Measurements from ENCODE around the gene ACAA1. TPM values are rescaled to one million over a fixed set of nuclear protein-coding genes. Genes with fewer than 3 reads are reported as not detected.

ACAA1 gene
- total and polyA plus RNA-seq, 10 of the 15 experiments (the other 5 are each of a cell fraction or from before 2014, with no cell fraction given) = 5.7 to 85.4 (median 60.6) TPM

DNA sequence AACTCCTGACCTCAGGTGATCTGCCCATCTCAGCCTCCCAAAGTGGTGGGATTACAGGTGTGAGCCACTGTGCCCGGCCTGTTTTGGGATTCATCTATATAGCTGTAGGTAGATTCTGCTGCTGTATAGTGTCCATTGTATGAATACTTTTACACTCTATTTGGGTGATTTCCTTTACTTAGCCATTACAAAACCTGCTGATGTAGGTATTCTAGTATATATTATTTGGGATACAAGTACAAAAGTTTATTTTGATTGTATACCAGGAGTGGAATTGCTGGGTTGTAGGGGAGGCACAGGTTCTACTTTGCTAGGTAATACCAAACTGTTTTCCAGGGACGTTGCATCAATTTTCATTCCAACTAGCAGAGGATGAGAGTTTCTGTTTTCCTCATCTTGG, 18.9 kb upstream of the ACAA1 start:
- no TSS peak for BruUV-seq (replicated peaks)
- in situ Hi-C loops (cut with MboI) = no loop called here
- POLR2A ChIA-PET = interaction anchor here (3.0 to 7.2 kb wide), 3 partner anchors 9 to 19 kb away, joined by 17 to 100 read pairs (median 48); partner anchors contain the start of genes ACAA1, MYD88 and OXSR1
- TF ChIP-seq SMARCA5 (IDR thresholded peaks at IDR 0.05) (no peak), NR2C2 (IDR thresholded peaks at IDR 0.05; ENCODE audit: borderline replicate concordance, control insufficient read depth, insufficient read length, low read depth) (no peak), SPI1 (IDR thresholded peaks at IDR 0.05; ENCODE audit: borderline replicate concordance, insufficient read depth, low read depth, low read length) (no peak), BACH1 (IDR thresholded peaks at IDR 0.05; ENCODE audit: borderline replicate concordance) (no peak), BRCA1 (IDR thresholded peaks at IDR 0.05; ENCODE audit: low read depth, low read length) (no peak), NRF1 (conservative IDR thresholded peaks at IDR 0.05; ENCODE audit: low read depth, low read length) (no peak), SRF (IDR thresholded peaks at IDR 0.05; ENCODE audit: low read depth in 2 of 2, low read length in 2 of 2) (no peak), STAT1 (conservative IDR thresholded peaks at IDR 0.05) (no peak)
- TF ChIP-seq, protein P1, sequence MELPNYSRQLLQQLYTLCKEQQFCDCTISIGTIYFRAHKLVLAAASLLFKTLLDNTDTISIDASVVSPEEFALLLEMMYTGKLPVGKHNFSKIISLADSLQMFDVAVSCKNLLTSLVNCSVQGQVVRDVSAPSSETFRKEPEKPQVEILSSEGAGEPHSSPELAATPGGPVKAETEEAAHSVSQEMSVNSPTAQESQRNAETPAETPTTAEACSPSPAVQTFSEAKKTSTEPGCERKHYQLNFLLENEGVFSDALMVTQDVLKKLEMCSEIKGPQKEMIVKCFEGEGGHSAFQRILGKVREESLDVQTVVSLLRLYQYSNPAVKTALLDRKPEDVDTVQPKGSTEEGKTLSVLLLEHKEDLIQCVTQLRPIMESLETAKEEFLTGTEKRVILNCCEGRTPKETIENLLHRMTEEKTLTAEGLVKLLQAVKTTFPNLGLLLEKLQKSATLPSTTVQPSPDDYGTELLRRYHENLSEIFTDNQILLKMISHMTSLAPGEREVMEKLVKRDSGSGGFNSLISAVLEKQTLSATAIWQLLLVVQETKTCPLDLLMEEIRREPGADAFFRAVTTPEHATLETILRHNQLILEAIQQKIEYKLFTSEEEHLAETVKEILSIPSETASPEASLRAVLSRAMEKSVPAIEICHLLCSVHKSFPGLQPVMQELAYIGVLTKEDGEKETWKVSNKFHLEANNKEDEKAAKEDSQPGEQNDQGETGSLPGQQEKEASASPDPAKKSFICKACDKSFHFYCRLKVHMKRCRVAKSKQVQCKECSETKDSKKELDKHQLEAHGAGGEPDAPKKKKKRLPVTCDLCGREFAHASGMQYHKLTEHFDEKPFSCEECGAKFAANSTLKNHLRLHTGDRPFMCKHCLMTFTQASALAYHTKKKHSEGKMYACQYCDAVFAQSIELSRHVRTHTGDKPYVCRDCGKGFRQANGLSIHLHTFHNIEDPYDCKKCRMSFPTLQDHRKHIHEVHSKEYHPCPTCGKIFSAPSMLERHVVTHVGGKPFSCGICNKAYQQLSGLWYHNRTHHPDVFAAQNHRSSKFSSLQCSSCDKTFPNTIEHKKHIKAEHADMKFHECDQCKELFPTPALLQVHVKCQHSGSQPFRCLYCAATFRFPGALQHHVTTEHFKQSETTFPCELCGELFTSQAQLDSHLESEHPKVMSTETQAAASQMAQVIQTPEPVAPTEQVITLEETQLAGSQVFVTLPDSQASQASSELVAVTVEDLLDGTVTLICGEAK (IDR thresholded peaks at IDR 0.05; ENCODE audit: borderline replicate concordance) = no peak
- TF ChIP-seq, protein P2, sequence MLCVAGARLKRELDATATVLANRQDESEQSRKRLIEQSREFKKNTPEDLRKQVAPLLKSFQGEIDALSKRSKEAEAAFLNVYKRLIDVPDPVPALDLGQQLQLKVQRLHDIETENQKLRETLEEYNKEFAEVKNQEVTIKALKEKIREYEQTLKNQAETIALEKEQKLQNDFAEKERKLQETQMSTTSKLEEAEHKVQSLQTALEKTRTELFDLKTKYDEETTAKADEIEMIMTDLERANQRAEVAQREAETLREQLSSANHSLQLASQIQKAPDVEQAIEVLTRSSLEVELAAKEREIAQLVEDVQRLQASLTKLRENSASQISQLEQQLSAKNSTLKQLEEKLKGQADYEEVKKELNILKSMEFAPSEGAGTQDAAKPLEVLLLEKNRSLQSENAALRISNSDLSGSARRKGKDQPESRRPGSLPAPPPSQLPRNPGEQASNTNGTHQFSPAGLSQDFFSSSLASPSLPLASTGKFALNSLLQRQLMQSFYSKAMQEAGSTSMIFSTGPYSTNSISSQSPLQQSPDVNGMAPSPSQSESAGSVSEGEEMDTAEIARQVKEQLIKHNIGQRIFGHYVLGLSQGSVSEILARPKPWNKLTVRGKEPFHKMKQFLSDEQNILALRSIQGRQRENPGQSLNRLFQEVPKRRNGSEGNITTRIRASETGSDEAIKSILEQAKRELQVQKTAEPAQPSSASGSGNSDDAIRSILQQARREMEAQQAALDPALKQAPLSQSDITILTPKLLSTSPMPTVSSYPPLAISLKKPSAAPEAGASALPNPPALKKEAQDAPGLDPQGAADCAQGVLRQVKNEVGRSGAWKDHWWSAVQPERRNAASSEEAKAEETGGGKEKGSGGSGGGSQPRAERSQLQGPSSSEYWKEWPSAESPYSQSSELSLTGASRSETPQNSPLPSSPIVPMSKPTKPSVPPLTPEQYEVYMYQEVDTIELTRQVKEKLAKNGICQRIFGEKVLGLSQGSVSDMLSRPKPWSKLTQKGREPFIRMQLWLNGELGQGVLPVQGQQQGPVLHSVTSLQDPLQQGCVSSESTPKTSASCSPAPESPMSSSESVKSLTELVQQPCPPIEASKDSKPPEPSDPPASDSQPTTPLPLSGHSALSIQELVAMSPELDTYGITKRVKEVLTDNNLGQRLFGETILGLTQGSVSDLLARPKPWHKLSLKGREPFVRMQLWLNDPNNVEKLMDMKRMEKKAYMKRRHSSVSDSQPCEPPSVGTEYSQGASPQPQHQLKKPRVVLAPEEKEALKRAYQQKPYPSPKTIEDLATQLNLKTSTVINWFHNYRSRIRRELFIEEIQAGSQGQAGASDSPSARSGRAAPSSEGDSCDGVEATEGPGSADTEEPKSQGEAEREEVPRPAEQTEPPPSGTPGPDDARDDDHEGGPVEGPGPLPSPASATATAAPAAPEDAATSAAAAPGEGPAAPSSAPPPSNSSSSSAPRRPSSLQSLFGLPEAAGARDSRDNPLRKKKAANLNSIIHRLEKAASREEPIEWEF (IDR thresholded peaks at IDR 0.05; ENCODE audit: insufficient replicate concordance, low read depth, low read length) = no peak
- TF ChIP-seq, protein P3, sequence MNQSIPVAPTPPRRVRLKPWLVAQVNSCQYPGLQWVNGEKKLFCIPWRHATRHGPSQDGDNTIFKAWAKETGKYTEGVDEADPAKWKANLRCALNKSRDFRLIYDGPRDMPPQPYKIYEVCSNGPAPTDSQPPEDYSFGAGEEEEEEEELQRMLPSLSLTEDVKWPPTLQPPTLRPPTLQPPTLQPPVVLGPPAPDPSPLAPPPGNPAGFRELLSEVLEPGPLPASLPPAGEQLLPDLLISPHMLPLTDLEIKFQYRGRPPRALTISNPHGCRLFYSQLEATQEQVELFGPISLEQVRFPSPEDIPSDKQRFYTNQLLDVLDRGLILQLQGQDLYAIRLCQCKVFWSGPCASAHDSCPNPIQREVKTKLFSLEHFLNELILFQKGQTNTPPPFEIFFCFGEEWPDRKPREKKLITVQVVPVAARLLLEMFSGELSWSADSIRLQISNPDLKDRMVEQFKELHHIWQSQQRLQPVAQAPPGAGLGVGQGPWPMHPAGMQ (IDR thresholded peaks at IDR 0.05; ENCODE audit: borderline replicate concordance) = no peak
- TF ChIP-seq, protein P4, sequence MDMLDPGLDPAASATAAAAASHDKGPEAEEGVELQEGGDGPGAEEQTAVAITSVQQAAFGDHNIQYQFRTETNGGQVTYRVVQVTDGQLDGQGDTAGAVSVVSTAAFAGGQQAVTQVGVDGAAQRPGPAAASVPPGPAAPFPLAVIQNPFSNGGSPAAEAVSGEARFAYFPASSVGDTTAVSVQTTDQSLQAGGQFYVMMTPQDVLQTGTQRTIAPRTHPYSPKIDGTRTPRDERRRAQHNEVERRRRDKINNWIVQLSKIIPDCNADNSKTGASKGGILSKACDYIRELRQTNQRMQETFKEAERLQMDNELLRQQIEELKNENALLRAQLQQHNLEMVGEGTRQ (IDR thresholded peaks at IDR 0.05; ENCODE audit: borderline replicate concordance, low read depth, low read length) = no peak

More for the DNA sequence above, 18.9 kb upstream of the ACAA1 start:
- SMC1A ChIA-PET (ENCODE audit: uncharacterized antibody, unreplicated experiment) = interaction anchor here (0.5 to 10.2 kb wide), 3 partner anchors 9 to 96 kb away, joined by 3 to 89 read pairs (median 64); partner anchors contain the start of genes ACAA1, MYD88 and OXSR1
- ATAC-seq = no peak
- Histone ChIP-seq H3K4me3 (no peak overlapping the region), H3K9me3 (replicated peaks; ENCODE audit: control insufficient read depth, insufficient read depth, low read length) (no peaks in the 10 kb centered on the region), H3K27ac (ENCODE audit: control insufficient read depth, insufficient read depth) (no peak overlapping the region), H3K9ac (ENCODE audit: control insufficient read depth, insufficient read depth, low read length) (no peak overlapping the region), H4K20me1 (ENCODE audit: control insufficient read depth, insufficient read depth) (no peaks in the 10 kb centered on the region), H2AFZ (ENCODE audit: control insufficient read depth, low read depth, low read length) (no peak overlapping the region), H3K4me2 (ENCODE audit: control insufficient read depth, insufficient read depth) (no peak overlapping the region), H3K27me3 (replicated peaks in 1 of 2; ENCODE audit: control insufficient read depth in 2 of 2, insufficient read depth in 2 of 2, low read length in 1 of 2) (no peaks in the 10 kb centered on the region), H3K4me1 (ENCODE audit: control insufficient read depth, insufficient read depth, low read length) (peaks cover 7% of the 10 kb centered on the region; the same call in 1 of the 2 replicates), H3K79me2 (ENCODE audit: control insufficient read depth, insufficient read depth, low read length) (no peaks in the 10 kb centered on the region), H3K36me3 (ENCODE audit: control insufficient read depth in 2 of 2, insufficient read depth in 2 of 2, low read length in 1 of 2) (no peaks in the 10 kb centered on the region)
- RAD21 ChIA-PET (ENCODE audit: unreplicated experiment) = interaction anchor here (3.2 kb wide), 1 partner anchor 9 kb away, joined by 26 read pairs; the partner anchor contains the start of gene OXSR1
- no peak for FAIRE-seq
- intact Hi-C loops (cut with micrococcal nuclease; ENCODE audit: unreplicated experiment) = no loop called here
- CTCF ChIA-PET = interaction anchor here (1.1 to 6.8 kb wide), 2 partner anchors 9 to 12 kb away, joined by 3 to 55 read pairs; partner anchors contain the start of gene OXSR1
- DNase-seq (ENCODE audit: low read depth, low spot score) = no peak
- 97% methylated on average over 2 of the region's 2 CpGs for WGBS (ENCODE audit: insufficient coverage, insufficient replicate concordance, low lambda C conversion rate, missing lambda C conversion rate)

Data from GM12878 (cell line).